Chondrocyte (in vitro differentiated cells): ENCODE data around the gene MORC4. TPM values are rescaled to one million over a fixed set of nuclear protein-coding genes. Genes with fewer than 3 reads are reported as not detected.

Experiments used
- DNase-seq: peaks from one replicate; pipeline ENCODE4 v3.0.0; 2021; ENCODE audit warnings: mixed read lengths, low spot score
- H3K27ac Mint-ChIP-seq: one replicate; pipeline ENCODE4 v1.8.0; 2021; ENCODE audit warnings: mild to moderate bottlenecking, moderate library complexity, mixed read lengths; ENCODE audit not compliant: unreplicated experiment
- H3K27me3 Mint-ChIP-seq: 2 replicates; pipeline ENCODE4 v1.8.0; 2021; ENCODE audit warnings: low read depth, mixed read lengths
- H3K36me3 Mint-ChIP-seq: 2 replicates; pipeline ENCODE4 v1.8.0; 2021; ENCODE audit warnings: low read depth, mixed read lengths
- H3K4me1 Mint-ChIP-seq: 2 replicates; pipeline ENCODE4 v1.8.0; 2021; ENCODE audit warnings: low read depth, mild to moderate bottlenecking, mixed read lengths
- H3K4me3 Mint-ChIP-seq: one replicate; pipeline ENCODE4 v1.8.0; 2021; ENCODE audit warnings: mild to moderate bottlenecking, moderate library complexity, mixed read lengths; ENCODE audit not compliant: unreplicated experiment
- H3K9me3 Mint-ChIP-seq: 2 replicates; pipeline ENCODE4 v1.8.0; 2021; ENCODE audit warnings: low read depth, mixed read lengths
- CTCF ChIP-seq: fragments of 200-600 bp; sonication (generic); IDR thresholded peaks from 2 replicates; pipeline ENCODE4 v1.5.0; 2021; ENCODE audit warnings: antibody characterized with exemption, mild to moderate bottlenecking, moderate library complexity
- total RNA-seq: library from RNA; stranded (reverse); gene quantifications from 3 replicates; pipeline ENCODE4 v1.2.1, GENCODE V29; 2021

MORC4 gene
- total RNA-seq, 1 donor from 2014 or later: 35.6 TPM

- Mint-ChIP-seq H3K9me3 (no peaks in the 10 kb centered on the region), H3K4me3 (no peak overlapping the region), H3K36me3 (peaks cover 2% of the 10 kb centered on the region), H3K27me3 (no peaks in the 10 kb centered on the region), H3K27ac (no peak overlapping the region), H3K4me1 (no peaks in the 10 kb centered on the region)
- DNase-seq: no peak
- TF ChIP-seq CTCF: no peak
Measured at GRCh38 chrX:106905064-106905708, 94.8 kb downstream of the MORC4 start.

GRCh38 chrX:106903856-106904528 lies 96.0 kb downstream of the MORC4 start:
- Mint-ChIP-seq H3K36me3 (peaks cover 2% of the 10 kb centered on the region), H3K27me3 (no peaks in the 10 kb centered on the region), H3K4me1 (no peaks in the 10 kb centered on the region), H3K27ac (no peak overlapping the region), H3K4me3 (no peak overlapping the region), H3K9me3 (no peaks in the 10 kb centered on the region)
- no peak for DNase-seq
- TF ChIP-seq CTCF: no peak

GRCh38 chrX:106903291-106903824 lies 96.7 kb downstream of the MORC4 start, which contains the start of gene RIPPLY1:
RIPPLY1 (minus strand) TSS chrX:106903341; CDS start chrX:106903287, 54 bp downstream.
- no peak for TF ChIP-seq CTCF
- H3K4me1 Mint-ChIP-seq: no peaks in the 10 kb centered on the region
- no peaks in the 10 kb centered on the region for H3K27me3 Mint-ChIP-seq
- peaks cover 2% of the 10 kb centered on the region for H3K36me3 Mint-ChIP-seq
- no peak for DNase-seq
- no peaks in the 10 kb centered on the region for H3K9me3 Mint-ChIP-seq
- H3K27ac Mint-ChIP-seq: no peak within 1 kb of the TSS
- no peak within 1 kb of the TSS for H3K4me3 Mint-ChIP-seq

GRCh38 chrX:106902684-106903083 lies 97.3 kb downstream of the MORC4 start:
- H3K27me3 Mint-ChIP-seq: no peaks in the 10 kb centered on the region
- H3K4me3 Mint-ChIP-seq: no peak overlapping the region
- H3K9me3 Mint-ChIP-seq: no peaks in the 10 kb centered on the region
- peaks cover 2% of the 10 kb centered on the region for H3K36me3 Mint-ChIP-seq
- no peaks in the 10 kb centered on the region for H3K4me1 Mint-ChIP-seq
- DNase-seq: no peak
- no peak for TF ChIP-seq CTCF
- H3K27ac Mint-ChIP-seq: no peak overlapping the region

- Mint-ChIP-seq H3K36me3 (peaks cover 1% of the 10 kb centered on the region), H3K9me3 (no peaks in the 10 kb centered on the region), H3K4me1 (peaks cover 2% of the 10 kb centered on the region), H3K27me3 (no peaks in the 10 kb centered on the region), H3K27ac (no peak overlapping the region), H3K4me3 (no peak overlapping the region)
- no peak for DNase-seq
- no peak for TF ChIP-seq CTCF
Measured at GRCh38 chrX:106901781-106902219, 98.2 kb downstream of the MORC4 start.
